ENCODE results near the gene HPGDS.

DNA sequence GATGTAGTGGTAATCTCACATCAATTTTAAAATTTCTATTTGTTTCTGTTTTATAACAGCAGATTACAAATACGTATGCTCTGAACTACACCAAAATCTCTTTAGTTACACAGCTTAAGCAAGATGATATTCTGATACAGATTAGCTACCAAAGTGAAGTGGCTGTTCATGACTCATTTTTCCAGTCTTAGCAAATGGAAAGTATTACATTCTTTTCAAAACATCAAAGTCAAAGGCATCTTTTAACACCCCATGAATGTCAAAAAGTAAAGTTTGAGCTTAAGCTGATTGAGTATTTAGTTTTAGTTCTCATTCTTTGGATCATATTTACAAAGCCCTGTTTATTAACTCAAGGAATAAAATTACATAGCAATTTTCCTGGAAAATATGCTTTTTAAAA lies 6.6 kb upstream of the HPGDS start:
- TF ChIP-seq, protein P1, sequence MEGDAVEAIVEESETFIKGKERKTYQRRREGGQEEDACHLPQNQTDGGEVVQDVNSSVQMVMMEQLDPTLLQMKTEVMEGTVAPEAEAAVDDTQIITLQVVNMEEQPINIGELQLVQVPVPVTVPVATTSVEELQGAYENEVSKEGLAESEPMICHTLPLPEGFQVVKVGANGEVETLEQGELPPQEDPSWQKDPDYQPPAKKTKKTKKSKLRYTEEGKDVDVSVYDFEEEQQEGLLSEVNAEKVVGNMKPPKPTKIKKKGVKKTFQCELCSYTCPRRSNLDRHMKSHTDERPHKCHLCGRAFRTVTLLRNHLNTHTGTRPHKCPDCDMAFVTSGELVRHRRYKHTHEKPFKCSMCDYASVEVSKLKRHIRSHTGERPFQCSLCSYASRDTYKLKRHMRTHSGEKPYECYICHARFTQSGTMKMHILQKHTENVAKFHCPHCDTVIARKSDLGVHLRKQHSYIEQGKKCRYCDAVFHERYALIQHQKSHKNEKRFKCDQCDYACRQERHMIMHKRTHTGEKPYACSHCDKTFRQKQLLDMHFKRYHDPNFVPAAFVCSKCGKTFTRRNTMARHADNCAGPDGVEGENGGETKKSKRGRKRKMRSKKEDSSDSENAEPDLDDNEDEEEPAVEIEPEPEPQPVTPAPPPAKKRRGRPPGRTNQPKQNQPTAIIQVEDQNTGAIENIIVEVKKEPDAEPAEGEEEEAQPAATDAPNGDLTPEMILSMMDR (IDR thresholded peaks at IDR 0.05) = no peak
- TF ChIP-seq POLR2A (IDR thresholded peaks at IDR 0.05) = no peak
